ENCODE data around the gene BTBD1.
A peak's percentile ranks its signal among the peaks of the same experiment; 100 is the strongest.

BTBD1 gene

GRCh38 chr15:82993144-82993543 is 73.9 kb downstream of the BTBD1 start:
- DNase-seq (ENCODE audit: low spot score), result no peak

GRCh38 chr15:82992436-82992998 is 74.5 kb downstream of the BTBD1 start:
- DNase-seq (ENCODE audit: low spot score), result no peak

GRCh38 chr15:82986442-82986780 is 80.6 kb downstream of the BTBD1 start:
- DNase-seq (ENCODE audit: low spot score), result peak; percentile 14

GRCh38 chr15:82985688-82986441 is 81.2 kb downstream of the BTBD1 start, which contains the start of gene RAMAC:
TSS of gene RAMAC (plus strand) at chr15:82986210. CDS start at chr15:82989019, 2,809 bp downstream.
- DNase-seq (ENCODE audit: low spot score), result peak; percentile 96

GRCh38 chr15:82980981-82981380 is 86.1 kb downstream of the BTBD1 start:
- DNase-seq (ENCODE audit: low spot score), result no peak

GRCh38 chr15:82979726-82980125 is 87.3 kb downstream of the BTBD1 start:
- DNase-seq (ENCODE audit: low spot score), result no peak

GRCh38 chr15:82978438-82978837 is 88.6 kb downstream of the BTBD1 start:
- no peak for DNase-seq (ENCODE audit: low spot score)

GRCh38 chr15:82977076-82977475 is 90.0 kb downstream of the BTBD1 start:
- no peak for DNase-seq (ENCODE audit: low spot score)

GRCh38 chr15:82972990-82973389 is 94.1 kb downstream of the BTBD1 start:
- DNase-seq (ENCODE audit: low spot score), result no peak

GRCh38 chr15:82971218-82971984 is 95.7 kb downstream of the BTBD1 start:
- DNase-seq (ENCODE audit: low spot score), result no peak

GRCh38 chr15:82970696-82971095 is 96.4 kb downstream of the BTBD1 start:
- DNase-seq (ENCODE audit: low spot score), result no peak

- DNase-seq (ENCODE audit: low spot score), result no peak
Measured at GRCh38 chr15:82970078-82970686, 96.9 kb downstream of the BTBD1 start.

GRCh38 chr15:82969353-82969752 is 97.7 kb downstream of the BTBD1 start:
- DNase-seq (ENCODE audit: low spot score), result no peak

- no peak for DNase-seq (ENCODE audit: low spot score)
Measured at GRCh38 chr15:82968066-82968465, 99.0 kb downstream of the BTBD1 start.

GRCh38 chr15:82966671-82967071 is 100.4 kb downstream of the BTBD1 start:
- no peak for DNase-seq (ENCODE audit: low spot score)
